ENCODE results near the gene KIAA1217. TPM values are rescaled to one million over a fixed set of nuclear protein-coding genes. Genes with fewer than 3 reads are reported as not detected.
"Not testable (repeated sequence)": the region's sequence is repeated elsewhere in the genome, so short reads cannot be mapped to it uniquely, and the experiment has no call there.

The KIAA1217 gene
- total and polyA plus RNA-seq, 3 experiments from 2014 or later = 0.20 TPM; not detected in 2

- Mint-ChIP-seq H3K9me3 (peaks cover 0 to 5% (median 3%) of the 10 kb centered on the region in 5 donors), H3K4me3 (no peak overlapping the region), H3K4me1 (no peaks in the 10 kb centered on the region), H3K27ac (no peak overlapping the region), H3K36me3 (no peaks in the 10 kb centered on the region), H3K27me3 (no peaks in the 10 kb centered on the region)
- ChIA-PET CTCF (no interaction called here), POLR2A (no interaction called here)
- H3K4me1 ChIP-seq (ENCODE audit: insufficient read depth, low read length) = no peaks in the 10 kb centered on the region
- DNase-seq = no peak
- H3K9me3 ChIP-seq (ENCODE audit: low read length) = no peaks in the 10 kb centered on the region
- no peak overlapping the region for H3K4me3 ChIP-seq (ENCODE audit: low read length)
- no peak overlapping the region for H3K27ac ChIP-seq (ENCODE audit: low read depth, low read length)
- no peaks in the 10 kb centered on the region for H3K27me3 ChIP-seq (ENCODE audit: insufficient read depth, low read length, poor library complexity, severe bottlenecking)
- H3K36me3 ChIP-seq (ENCODE audit: insufficient read depth, low read length) = no peaks in the 10 kb centered on the region
Measured at GRCh38 chr10:24334279-24334939, 125.5 kb downstream of the KIAA1217 start.

- H3K4me3 Mint-ChIP-seq; H3K27ac ChIP-seq (ENCODE audit: low read depth, low read length); POLR2A ChIA-PET; H3K27me3 Mint-ChIP-seq; H3K4me3 ChIP-seq (ENCODE audit: low read length); H3K4me1 ChIP-seq (ENCODE audit: insufficient read depth, low read length); H3K27me3 ChIP-seq (ENCODE audit: insufficient read depth, low read length, poor library complexity, severe bottlenecking); CTCF ChIA-PET; H3K36me3 Mint-ChIP-seq; H3K27ac Mint-ChIP-seq; H3K36me3 ChIP-seq (ENCODE audit: insufficient read depth, low read length); H3K9me3 ChIP-seq (ENCODE audit: low read length); DNase-seq; H3K9me3 Mint-ChIP-seq; H3K4me1 Mint-ChIP-seq: not testable (repeated sequence)
Measured at GRCh38 chr10:24337723-24338122, 128.8 kb downstream of the KIAA1217 start.

- no peak for DNase-seq
- POLR2A ChIA-PET = no interaction called here
- H3K4me1 Mint-ChIP-seq = no peaks in the 10 kb centered on the region
- peaks cover 0 to 3% of the 10 kb centered on the region in 2 donors for H3K27me3 Mint-ChIP-seq
- H3K9me3 Mint-ChIP-seq = peaks cover 0 to 5% (median 0%) of the 10 kb centered on the region in 5 donors
- Histone ChIP-seq H3K4me1 (ENCODE audit: insufficient read depth, low read length) (no peaks in the 10 kb centered on the region), H3K9me3 (ENCODE audit: low read length) (no peaks in the 10 kb centered on the region), H3K27ac (ENCODE audit: low read depth, low read length) (no peak overlapping the region), H3K27me3 (ENCODE audit: insufficient read depth, low read length, poor library complexity, severe bottlenecking) (no peaks in the 10 kb centered on the region), H3K4me3 (ENCODE audit: low read length) (no peak overlapping the region), H3K36me3 (ENCODE audit: insufficient read depth, low read length) (no peaks in the 10 kb centered on the region)
- no peak overlapping the region for H3K4me3 Mint-ChIP-seq
- H3K36me3 Mint-ChIP-seq = no peaks in the 10 kb centered on the region
- CTCF ChIA-PET = no interaction called here
- H3K27ac Mint-ChIP-seq = no peak overlapping the region
Measured at GRCh38 chr10:24339387-24339786, 130.4 kb downstream of the KIAA1217 start.

GRCh38 chr10:24340446-24340845, 131.5 kb downstream of the KIAA1217 start:
- POLR2A ChIA-PET = no interaction called here
- Mint-ChIP-seq H3K9me3 (peaks cover 0 to 5% (median 0%) of the 10 kb centered on the region in 5 donors), H3K4me3 (no peak overlapping the region), H3K4me1 (no peaks in the 10 kb centered on the region), H3K27ac (no peak overlapping the region), H3K36me3 (no peaks in the 10 kb centered on the region), H3K27me3 (peaks cover 0 to 3% of the 10 kb centered on the region in 2 donors)
- DNase-seq = no peak
- CTCF ChIA-PET = no interaction called here
- Histone ChIP-seq H3K4me1 (ENCODE audit: insufficient read depth, low read length) (no peaks in the 10 kb centered on the region), H3K4me3 (ENCODE audit: low read length) (no peak overlapping the region), H3K36me3 (ENCODE audit: insufficient read depth, low read length) (no peaks in the 10 kb centered on the region), H3K9me3 (ENCODE audit: low read length) (no peaks in the 10 kb centered on the region), H3K27ac (ENCODE audit: low read depth, low read length) (no peak overlapping the region), H3K27me3 (ENCODE audit: insufficient read depth, low read length, poor library complexity, severe bottlenecking) (no peaks in the 10 kb centered on the region)

GRCh38 chr10:24340883-24341282, 131.9 kb downstream of the KIAA1217 start:
- H3K4me3 Mint-ChIP-seq = no peak overlapping the region
- Histone ChIP-seq H3K4me3 (ENCODE audit: low read length) (no peak overlapping the region), H3K36me3 (ENCODE audit: insufficient read depth, low read length) (no peaks in the 10 kb centered on the region), H3K27ac (ENCODE audit: low read depth, low read length) (no peak overlapping the region), H3K4me1 (ENCODE audit: insufficient read depth, low read length) (no peaks in the 10 kb centered on the region), H3K9me3 (ENCODE audit: low read length) (no peaks in the 10 kb centered on the region), H3K27me3 (ENCODE audit: insufficient read depth, low read length, poor library complexity, severe bottlenecking) (no peaks in the 10 kb centered on the region)
- no peaks in the 10 kb centered on the region for H3K4me1 Mint-ChIP-seq
- peaks cover 0 to 5% (median 0%) of the 10 kb centered on the region in 5 donors for H3K9me3 Mint-ChIP-seq
- DNase-seq = no peak
- ChIA-PET CTCF (no interaction called here), POLR2A (no interaction called here)
- no peak overlapping the region for H3K27ac Mint-ChIP-seq
- peaks cover 0 to 3% of the 10 kb centered on the region in 2 donors for H3K27me3 Mint-ChIP-seq
- no peaks in the 10 kb centered on the region for H3K36me3 Mint-ChIP-seq

- Mint-ChIP-seq H3K36me3 (no peaks in the 10 kb centered on the region), H3K4me3 (no peak overlapping the region), H3K27ac (no peak overlapping the region), H3K4me1 (no peaks in the 10 kb centered on the region), H3K9me3 (peaks cover 0 to 6% (median 0%) of the 10 kb centered on the region in 5 donors), H3K27me3 (peaks cover 0 to 3% of the 10 kb centered on the region in 2 donors)
- ChIA-PET CTCF (no interaction called here), POLR2A (no interaction called here)
- no peaks in the 10 kb centered on the region for H3K9me3 ChIP-seq (ENCODE audit: low read length)
- no peaks in the 10 kb centered on the region for H3K27me3 ChIP-seq (ENCODE audit: insufficient read depth, low read length, poor library complexity, severe bottlenecking)
- no peak overlapping the region for H3K27ac ChIP-seq (ENCODE audit: low read depth, low read length)
- H3K4me1 ChIP-seq (ENCODE audit: insufficient read depth, low read length) = no peaks in the 10 kb centered on the region
- no peak overlapping the region for H3K4me3 ChIP-seq (ENCODE audit: low read length)
- no peaks in the 10 kb centered on the region for H3K36me3 ChIP-seq (ENCODE audit: insufficient read depth, low read length)
- no peak for DNase-seq
Measured at GRCh38 chr10:24341371-24341770, 132.4 kb downstream of the KIAA1217 start.

- H3K27me3 Mint-ChIP-seq = peaks cover 0 to 3% of the 10 kb centered on the region in 2 donors
- CTCF ChIA-PET = no interaction called here
- no peaks in the 10 kb centered on the region for H3K4me1 Mint-ChIP-seq
Measured at GRCh38 chr10:24341897-24342296, 133.0 kb downstream of the KIAA1217 start.

GRCh38 chr10:24343686-24344085, 134.7 kb downstream of the KIAA1217 start:
- H3K4me3 ChIP-seq (ENCODE audit: low read length) = no peak overlapping the region
- POLR2A ChIA-PET = no interaction called here

More at GRCh38 chr10:24341897-24342296, 133.0 kb downstream of the KIAA1217 start:
- H3K27ac Mint-ChIP-seq = no peak overlapping the region
- Histone ChIP-seq H3K9me3 (ENCODE audit: low read length) (no peaks in the 10 kb centered on the region), H3K27ac (ENCODE audit: low read depth, low read length) (no peak overlapping the region), H3K4me1 (ENCODE audit: insufficient read depth, low read length) (no peaks in the 10 kb centered on the region), H3K36me3 (ENCODE audit: insufficient read depth, low read length) (no peaks in the 10 kb centered on the region), H3K4me3 (ENCODE audit: low read length) (no peak overlapping the region), H3K27me3 (ENCODE audit: insufficient read depth, low read length, poor library complexity, severe bottlenecking) (no peaks in the 10 kb centered on the region)
- no peaks in the 10 kb centered on the region for H3K36me3 Mint-ChIP-seq
- DNase-seq = no peak
- H3K4me3 Mint-ChIP-seq = no peak overlapping the region
- H3K9me3 Mint-ChIP-seq = peaks cover 0 to 6% (median 0%) of the 10 kb centered on the region in 5 donors
- POLR2A ChIA-PET = no interaction called here

More at GRCh38 chr10:24343686-24344085, 134.7 kb downstream of the KIAA1217 start:
- CTCF ChIA-PET = no interaction called here
- H3K27ac ChIP-seq (ENCODE audit: low read depth, low read length) = no peak overlapping the region
- Mint-ChIP-seq H3K9me3 (peaks cover 0 to 6% (median 0%) of the 10 kb centered on the region in 5 donors), H3K27me3 (peaks cover 0 to 3% of the 10 kb centered on the region in 2 donors), H3K36me3 (no peaks in the 10 kb centered on the region), H3K4me1 (no peaks in the 10 kb centered on the region), H3K4me3 (no peak overlapping the region), H3K27ac (no peak overlapping the region)
- H3K36me3 ChIP-seq (ENCODE audit: insufficient read depth, low read length) = no peaks in the 10 kb centered on the region
- H3K27me3 ChIP-seq (ENCODE audit: insufficient read depth, low read length, poor library complexity, severe bottlenecking) = no peaks in the 10 kb centered on the region
- no peaks in the 10 kb centered on the region for H3K9me3 ChIP-seq (ENCODE audit: low read length)
- DNase-seq = no peak
- H3K4me1 ChIP-seq (ENCODE audit: insufficient read depth, low read length) = no peaks in the 10 kb centered on the region
